ENCODE measurements around the gene SPEM2. TPM values are rescaled to one million over a fixed set of nuclear protein-coding genes. Genes with fewer than 3 reads are reported as not detected.

Gene SPEM2
- total RNA-seq, 1 donor from 2014 or later, result not detected

DNA sequence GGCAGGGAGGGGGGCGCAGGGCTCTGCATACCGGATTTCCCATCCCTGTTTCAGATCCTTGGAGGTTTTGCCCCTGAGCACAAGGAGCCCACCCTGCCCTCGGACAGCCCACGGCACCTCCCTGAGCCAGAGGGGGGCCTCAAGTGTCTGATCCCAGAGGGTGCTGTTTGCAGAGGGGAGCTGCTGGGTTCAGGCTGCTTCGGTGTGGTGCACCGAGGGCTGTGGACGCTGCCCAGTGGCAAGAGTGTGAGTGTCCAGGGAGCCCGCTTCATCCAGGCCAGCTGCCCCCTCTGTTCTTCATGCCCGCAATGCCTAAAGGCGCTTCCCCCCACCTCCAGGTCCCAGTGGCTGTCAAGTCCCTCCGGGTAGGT, 42.1 kb upstream of the SPEM2 start:
- H3K27me3 ChIP-seq (ENCODE audit: control insufficient read depth, insufficient read depth, low read length), result no peaks in the 10 kb centered on the region
- TF ChIP-seq, protein P1, sequence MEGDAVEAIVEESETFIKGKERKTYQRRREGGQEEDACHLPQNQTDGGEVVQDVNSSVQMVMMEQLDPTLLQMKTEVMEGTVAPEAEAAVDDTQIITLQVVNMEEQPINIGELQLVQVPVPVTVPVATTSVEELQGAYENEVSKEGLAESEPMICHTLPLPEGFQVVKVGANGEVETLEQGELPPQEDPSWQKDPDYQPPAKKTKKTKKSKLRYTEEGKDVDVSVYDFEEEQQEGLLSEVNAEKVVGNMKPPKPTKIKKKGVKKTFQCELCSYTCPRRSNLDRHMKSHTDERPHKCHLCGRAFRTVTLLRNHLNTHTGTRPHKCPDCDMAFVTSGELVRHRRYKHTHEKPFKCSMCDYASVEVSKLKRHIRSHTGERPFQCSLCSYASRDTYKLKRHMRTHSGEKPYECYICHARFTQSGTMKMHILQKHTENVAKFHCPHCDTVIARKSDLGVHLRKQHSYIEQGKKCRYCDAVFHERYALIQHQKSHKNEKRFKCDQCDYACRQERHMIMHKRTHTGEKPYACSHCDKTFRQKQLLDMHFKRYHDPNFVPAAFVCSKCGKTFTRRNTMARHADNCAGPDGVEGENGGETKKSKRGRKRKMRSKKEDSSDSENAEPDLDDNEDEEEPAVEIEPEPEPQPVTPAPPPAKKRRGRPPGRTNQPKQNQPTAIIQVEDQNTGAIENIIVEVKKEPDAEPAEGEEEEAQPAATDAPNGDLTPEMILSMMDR (IDR thresholded peaks at IDR 0.05; ENCODE audit: insufficient read depth, low read length, severe bottlenecking), result no peak
- peaks cover 21% of the 10 kb centered on the region for H3K36me3 ChIP-seq (ENCODE audit: control insufficient read depth, insufficient read depth, low read length)
- H3K4me3 ChIP-seq (ENCODE audit: low read depth, low read length), result no peak overlapping the region
- FAIRE-seq, result no peak
- DNase-seq (ENCODE audit: low read depth), result no peak

DNA sequence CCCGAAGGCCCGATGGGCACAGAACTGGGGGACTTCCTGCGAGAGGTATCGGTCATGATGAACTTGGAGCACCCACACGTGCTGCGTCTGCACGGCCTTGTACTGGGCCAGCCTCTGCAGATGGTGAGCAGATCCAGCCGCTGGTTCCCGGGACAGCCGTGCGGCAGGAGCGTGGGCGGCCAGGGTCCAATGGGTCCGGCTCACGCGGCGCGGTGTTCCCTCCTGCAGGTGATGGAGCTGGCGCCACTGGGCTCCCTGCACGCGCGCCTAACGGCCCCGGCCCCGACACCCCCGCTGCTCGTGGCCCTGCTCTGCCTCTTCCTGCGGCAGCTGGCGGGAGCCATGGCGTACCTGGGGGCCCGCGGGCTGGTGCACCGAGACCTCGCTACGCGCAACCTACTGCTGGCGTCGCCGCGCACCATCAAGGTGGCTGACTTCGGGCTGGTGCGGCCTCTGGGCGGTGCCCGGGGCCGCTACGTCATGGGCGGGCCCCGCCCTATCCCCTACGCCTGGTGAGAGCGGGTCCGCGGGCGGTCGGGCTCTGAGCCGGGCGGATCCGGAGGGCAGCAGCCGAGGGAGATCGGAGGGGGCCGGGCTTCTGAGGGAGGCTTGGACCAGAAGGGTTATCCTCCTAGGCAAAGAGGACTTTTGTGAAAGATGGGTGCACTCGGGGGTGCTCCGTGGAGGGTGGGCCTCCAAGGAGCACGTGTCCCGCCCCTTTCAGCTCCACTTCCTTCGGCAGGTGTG, 41.5 kb upstream of the SPEM2 start:
- FAIRE-seq (no peak), DNase-seq (ENCODE audit: low read depth) (no peak)
- no peaks in the 10 kb centered on the region for H3K27me3 ChIP-seq (ENCODE audit: control insufficient read depth, insufficient read depth, low read length)
- no peak overlapping the region for H3K4me3 ChIP-seq (ENCODE audit: low read depth, low read length)
- peaks cover 25% of the 10 kb centered on the region for H3K36me3 ChIP-seq (ENCODE audit: control insufficient read depth, insufficient read depth, low read length)
- TF ChIP-seq, protein P1 (IDR thresholded peaks at IDR 0.05; ENCODE audit: insufficient read depth, low read length, severe bottlenecking), result no peak

DNA sequence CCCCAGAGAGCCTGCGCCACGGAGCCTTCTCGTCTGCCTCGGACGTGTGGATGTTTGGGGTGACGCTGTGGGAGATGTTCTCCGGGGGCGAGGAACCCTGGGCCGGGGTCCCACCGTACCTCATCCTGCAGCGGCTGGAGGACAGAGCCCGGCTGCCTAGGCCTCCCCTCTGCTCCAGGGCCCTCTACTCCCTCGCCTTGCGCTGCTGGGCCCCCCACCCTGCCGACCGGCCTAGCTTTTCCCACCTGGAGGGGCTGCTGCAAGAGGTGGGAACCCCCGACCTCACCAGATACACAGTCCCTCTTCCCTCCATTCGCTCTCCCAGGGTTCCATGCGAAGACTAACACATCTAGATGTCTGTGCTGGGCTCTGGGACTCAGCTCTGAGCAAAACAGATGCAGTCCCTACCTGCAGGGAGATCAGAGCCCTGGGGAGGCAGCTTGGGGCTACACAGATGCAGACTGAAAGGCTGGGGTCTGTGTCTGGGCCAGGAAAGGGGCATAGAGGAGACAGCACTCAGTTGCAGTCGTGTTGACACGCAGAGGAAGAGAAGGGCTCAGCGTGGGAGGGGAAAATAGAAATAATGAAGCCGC, 40.8 kb upstream of the SPEM2 start:
- FAIRE-seq, result no peak
- H3K4me3 ChIP-seq (ENCODE audit: low read depth, low read length), result no peak overlapping the region

DNA sequence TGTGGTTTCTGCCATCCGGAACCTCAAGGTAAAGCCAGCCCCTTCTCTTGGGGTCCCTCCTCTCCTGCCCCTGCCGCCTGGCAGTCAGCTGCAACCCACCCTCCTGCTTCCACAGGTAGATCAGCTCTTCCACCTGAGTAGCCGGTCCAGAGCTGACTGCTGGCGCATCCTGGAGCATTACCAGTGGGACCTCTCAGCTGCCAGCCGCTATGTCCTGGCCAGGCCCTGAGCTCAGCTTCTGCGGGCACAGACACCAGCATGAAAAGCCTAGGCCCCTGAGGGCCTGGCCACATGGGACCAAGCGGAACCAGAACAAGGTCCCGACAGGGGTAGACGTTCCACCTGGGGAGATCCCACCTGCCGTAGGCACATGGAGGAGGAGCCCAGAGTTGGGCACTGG, 36.6 kb upstream of the SPEM2 start:
- TF ChIP-seq, protein P1 (IDR thresholded peaks at IDR 0.05; ENCODE audit: insufficient read depth, low read length, severe bottlenecking), result no peak

More for the DNA sequence above, 40.8 kb upstream of the SPEM2 start:
- no peaks in the 10 kb centered on the region for H3K27me3 ChIP-seq (ENCODE audit: control insufficient read depth, insufficient read depth, low read length)
- no peak for DNase-seq (ENCODE audit: low read depth)
- TF ChIP-seq, protein P1 (IDR thresholded peaks at IDR 0.05; ENCODE audit: insufficient read depth, low read length, severe bottlenecking), result no peak
- H3K36me3 ChIP-seq (ENCODE audit: control insufficient read depth, insufficient read depth, low read length), result peaks cover 29% of the 10 kb centered on the region

DNA sequence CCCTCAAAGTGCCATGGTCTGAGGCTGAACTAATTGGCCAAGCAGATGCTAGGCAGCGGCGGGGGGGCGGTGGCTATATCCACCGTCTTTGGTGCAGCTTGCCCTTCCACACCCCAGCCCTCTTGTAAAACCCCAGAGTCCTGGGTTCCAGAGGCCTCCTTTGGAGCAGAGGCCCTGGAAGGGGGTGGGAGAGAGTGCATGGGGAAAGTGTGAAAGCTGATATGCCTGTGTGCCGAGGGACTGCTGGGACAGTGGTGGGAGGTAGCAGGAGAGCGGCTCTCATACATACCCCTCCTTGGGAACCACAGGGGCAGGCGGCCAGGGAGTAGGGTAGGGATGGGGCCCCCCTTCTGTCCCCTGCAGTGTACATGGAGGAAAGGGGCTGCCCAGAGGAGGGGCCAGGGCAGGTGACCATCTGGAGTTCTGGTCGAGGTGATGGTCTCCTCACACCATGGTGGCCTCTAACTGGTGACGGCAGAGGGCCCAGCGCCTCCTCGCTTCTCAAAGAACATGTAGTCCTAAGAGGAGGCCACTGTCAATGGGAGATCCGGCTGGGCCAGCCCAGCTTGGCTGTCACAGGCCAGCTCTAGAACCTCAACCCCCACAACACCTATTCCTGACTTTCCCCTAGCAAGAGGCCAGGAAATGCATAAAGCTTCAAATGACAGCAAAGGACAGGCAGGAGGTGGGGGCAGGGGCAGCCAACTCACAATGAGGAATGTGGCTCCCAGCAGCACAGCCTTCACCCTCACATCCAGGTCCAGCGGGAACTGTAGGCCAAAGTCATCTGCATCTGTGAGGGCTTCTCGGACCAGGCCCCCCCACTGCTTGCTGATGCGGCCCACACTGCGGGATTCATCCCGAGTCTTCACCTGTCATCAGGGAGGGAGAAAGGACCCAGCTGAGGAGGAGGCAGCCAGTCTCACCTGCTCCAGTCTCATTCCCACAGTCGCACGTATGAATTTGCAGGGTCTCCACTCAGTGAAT, 35.2 kb upstream of the SPEM2 start:
- Histone ChIP-seq H3K4me3 (ENCODE audit: low read depth, low read length) (no peak overlapping the region), H3K27me3 (ENCODE audit: control insufficient read depth, insufficient read depth, low read length) (no peaks in the 10 kb centered on the region), H3K36me3 (ENCODE audit: control insufficient read depth, insufficient read depth, low read length) (peaks cover 38% of the 10 kb centered on the region)
- FAIRE-seq (no peak), DNase-seq (ENCODE audit: low read depth) (no peak)
- TF ChIP-seq, protein P1 (IDR thresholded peaks at IDR 0.05; ENCODE audit: insufficient read depth, low read length, severe bottlenecking), result no peak

More for the DNA sequence above, 36.6 kb upstream of the SPEM2 start:
- H3K36me3 ChIP-seq (ENCODE audit: control insufficient read depth, insufficient read depth, low read length), result peaks cover 41% of the 10 kb centered on the region
- no peak overlapping the region for H3K4me3 ChIP-seq (ENCODE audit: low read depth, low read length)
- no peaks in the 10 kb centered on the region for H3K27me3 ChIP-seq (ENCODE audit: control insufficient read depth, insufficient read depth, low read length)
- FAIRE-seq (peak; percentile 52), DNase-seq (ENCODE audit: low read depth) (no peak)

All from bronchial epithelial cell (primary cell).